ENCODE data around the gene CCDC144A.
"Not testable (repeated sequence)": the region's sequence is repeated elsewhere in the genome, so short reads cannot be mapped to it uniquely, and the experiment has no call there.

- not testable (repeated sequence) for TF ChIP-seq FOXM1 (IDR thresholded peaks at IDR 0.05; ENCODE audit: borderline replicate concordance); ARNT (IDR thresholded peaks at IDR 0.05); ELF4 (IDR thresholded peaks at IDR 0.05); SP1 (IDR thresholded peaks at IDR 0.05); FOXK2 (IDR thresholded peaks at IDR 0.05); BHLHE40 (IDR thresholded peaks at IDR 0.05; ENCODE audit: borderline replicate concordance); FOXA1 (IDR thresholded peaks at IDR 0.05); SUZ12 (IDR thresholded peaks at IDR 0.05); NFRKB (IDR thresholded peaks at IDR 0.05); PKNOX1 (IDR thresholded peaks at IDR 0.05); CTBP1 (IDR thresholded peaks at IDR 0.05; ENCODE audit: borderline replicate concordance)
These were observed 23.0 kb upstream of the CCDC144A start for GRCh38 chr17:16666907-16667636.
